Measurements from ENCODE around the gene GH1. TPM values are rescaled to one million over a fixed set of nuclear protein-coding genes. Genes with fewer than 3 reads are reported as not detected.
"Not testable (repeated sequence)": the region's sequence is repeated elsewhere in the genome, so short reads cannot be mapped to it uniquely, and the experiment has no call there.

Gene GH1
- total RNA-seq, 1 donor from 2014 or later = not detected

DNA sequence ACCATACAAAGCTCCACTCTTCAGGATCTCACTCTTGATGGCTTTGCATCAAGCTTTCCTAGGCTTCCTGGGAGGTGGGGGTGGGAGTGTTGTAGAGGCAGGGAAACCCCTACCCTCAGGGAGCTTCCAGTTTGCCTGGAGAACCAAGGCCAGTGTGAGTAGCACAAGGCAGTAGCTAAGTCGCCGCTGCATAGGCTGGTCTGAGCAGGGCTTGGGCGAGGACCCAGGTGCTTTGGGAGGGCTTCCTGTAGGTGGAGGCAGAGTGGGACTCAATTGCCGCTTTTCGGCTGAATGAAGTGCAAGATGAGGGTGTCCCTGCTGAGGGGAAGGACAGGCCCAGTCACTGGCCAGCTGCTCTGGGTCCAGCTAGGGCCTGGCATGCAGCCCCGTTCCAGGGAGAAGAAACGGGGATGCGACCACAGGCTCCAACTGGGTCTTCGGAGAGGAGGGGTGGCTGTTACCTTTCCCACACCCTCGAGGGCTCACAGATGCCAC is 9.6 kb upstream of the GH1 start:
- no peak for DNase-seq (ENCODE audit: low read depth)

DNA sequence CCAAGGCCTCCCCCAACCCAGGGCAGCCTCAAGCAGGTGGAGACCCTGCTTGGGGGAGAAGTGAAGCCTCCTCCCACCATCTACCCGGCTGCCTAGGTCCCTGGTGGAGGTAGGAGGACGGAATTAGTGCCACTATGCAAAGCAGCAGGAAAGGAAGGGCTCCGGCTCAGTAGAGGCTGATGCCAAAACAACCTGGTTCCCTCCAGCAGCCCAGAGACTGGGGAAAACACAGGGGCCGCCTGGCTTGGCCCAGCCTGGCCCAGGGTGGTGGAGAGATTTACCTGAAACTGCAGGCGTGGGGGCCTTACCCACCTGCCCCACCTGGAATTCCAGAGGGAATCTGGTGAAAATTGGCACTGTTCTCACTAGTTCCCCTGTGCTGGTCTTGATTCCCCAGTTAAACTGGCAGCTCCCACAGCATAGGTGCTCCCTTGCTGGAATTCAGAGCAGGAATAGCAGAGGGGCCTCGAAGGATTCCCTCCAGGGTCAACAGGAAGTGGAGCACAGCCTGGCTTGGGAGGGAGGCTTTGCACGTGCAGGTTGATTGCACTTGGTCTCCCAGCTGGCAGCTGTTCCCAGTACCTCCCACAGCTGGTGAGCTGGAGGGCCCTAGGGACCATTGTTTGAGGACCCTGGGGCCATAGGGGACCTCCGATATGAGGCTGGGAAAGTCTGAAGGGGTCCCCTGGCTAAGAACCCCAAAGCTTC is 9.0 kb upstream of the GH1 start:
- no peak for DNase-seq (ENCODE audit: low read depth)

DNA sequence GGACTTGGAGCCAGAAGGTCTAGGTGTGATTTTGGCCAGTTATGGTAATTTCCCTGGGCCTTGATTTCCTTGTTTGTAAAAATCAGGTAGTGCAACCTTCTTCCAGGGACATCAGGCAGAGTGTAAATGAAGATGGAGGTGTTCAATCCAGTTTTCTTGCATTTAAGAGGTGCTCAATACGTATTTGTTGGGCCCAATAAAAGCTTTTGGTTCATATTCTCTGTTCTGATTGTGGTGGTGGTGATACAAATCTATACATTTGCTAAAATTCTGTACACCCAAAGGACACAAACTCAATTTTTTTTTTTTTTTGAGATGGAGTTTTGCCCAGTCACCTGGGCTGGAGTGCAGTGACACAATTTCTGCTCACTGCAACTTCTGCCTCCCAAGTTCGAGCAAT is 7.5 kb upstream of the GH1 start:
- no peak for DNase-seq (ENCODE audit: low read depth)

DNA sequence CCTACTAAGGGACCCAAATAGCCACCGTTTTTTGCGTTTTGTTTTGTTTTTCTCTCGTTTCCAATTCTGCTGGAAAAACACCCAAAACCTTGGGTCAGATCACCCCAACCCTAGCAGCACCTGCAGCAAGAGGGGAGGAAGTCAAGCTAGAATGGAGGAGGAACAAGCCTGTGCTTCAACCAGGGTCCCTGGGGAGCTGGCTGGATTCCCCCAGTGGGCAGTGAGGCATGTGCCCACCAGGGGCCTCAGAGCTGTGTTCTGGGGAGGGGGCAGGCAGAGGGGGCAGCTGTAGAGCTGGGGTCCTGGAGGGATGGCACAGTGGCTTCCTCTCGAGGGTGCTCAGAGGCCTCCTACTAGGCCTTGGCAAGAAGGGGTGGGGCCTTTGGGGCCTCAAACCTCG is 7.0 kb upstream of the GH1 start:
- no peak for DNase-seq (ENCODE audit: low read depth)

DNA sequence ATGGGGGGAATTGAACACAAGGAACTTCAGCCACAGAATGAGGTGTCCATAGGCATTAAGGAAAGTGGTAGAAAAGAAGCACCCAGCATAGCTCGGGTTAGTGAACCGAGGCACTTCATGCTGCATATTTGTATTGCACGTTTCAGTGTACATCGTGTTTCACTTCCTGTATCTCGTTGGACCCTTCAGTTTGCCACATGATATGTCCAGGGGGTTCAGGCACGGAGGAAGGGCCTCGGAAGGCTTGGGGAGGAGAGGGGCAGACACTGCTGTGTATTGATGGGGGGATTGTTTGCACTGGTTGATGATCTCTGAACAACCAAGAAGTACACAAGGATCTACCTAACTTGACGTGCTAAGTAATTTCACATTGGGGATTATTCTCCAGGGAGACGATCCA is 3.8 kb upstream of the GH1 start:
- DNase-seq (ENCODE audit: low read depth) = not testable (repeated sequence)

DNA sequence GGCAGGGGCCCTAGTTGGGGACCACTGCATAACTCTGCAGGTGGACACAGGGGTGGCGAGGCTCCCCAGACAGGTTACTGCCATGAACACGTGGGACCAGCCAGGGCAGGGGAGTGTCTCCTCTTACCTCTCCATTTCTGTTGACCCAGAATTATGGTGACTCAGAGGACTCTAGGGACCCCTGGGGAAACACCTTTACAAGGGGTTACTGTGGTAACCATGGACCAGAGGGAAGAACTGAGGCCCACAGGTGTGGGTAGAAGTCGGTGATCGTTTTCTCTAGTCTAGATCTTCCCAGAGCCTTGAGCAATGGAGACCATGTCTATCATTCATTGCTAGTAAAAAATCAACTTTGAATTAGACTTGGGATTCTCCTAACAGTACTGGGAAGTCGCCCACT is 2.1 kb upstream of the GH1 start:
- DNase-seq (ENCODE audit: low read depth) = not testable (repeated sequence)

DNA sequence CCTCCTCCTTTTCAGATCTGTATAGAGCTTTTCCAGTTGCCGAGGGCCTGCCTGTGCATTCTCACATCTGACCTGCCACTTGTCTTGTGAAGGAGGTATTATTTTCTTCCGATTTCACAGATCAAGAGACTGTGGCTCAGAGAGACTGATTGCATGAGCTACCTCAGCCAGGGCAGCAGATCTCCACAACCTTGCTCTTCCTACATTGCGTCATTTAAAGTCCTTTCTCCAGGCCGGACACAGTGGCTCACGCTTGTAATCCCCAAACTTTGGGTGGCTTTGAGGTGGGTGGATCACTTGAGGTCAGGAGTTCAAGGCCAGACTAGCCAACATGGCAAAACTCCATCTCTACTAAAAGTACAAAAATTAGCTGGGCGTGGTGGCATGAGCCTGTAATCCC is 1.4 kb upstream of the GH1 start:
- not testable (repeated sequence) for DNase-seq (ENCODE audit: low read depth)

DNA sequence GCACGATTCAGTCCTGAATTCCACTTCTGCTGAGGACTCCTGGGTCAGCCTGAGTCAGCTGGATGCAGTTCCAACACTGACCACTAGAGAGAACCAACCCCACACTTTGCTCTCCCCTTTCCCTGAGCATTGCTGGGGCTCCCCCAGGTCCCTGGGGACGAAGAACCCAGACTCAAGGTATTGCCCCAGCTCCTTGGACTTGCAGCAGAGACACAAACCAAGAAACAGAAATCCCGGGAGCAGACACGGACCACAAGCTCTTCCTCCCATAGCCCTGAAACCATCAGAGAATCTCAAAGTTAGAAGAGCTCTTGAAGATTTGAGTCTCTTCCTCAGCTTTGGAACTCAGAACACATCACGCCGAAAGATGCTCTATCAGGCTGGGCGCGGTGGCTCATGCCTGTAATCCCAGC is 678 bp upstream of the GH1 start:
- peak; percentile 74 for DNase-seq (ENCODE audit: low read depth)

DNA sequence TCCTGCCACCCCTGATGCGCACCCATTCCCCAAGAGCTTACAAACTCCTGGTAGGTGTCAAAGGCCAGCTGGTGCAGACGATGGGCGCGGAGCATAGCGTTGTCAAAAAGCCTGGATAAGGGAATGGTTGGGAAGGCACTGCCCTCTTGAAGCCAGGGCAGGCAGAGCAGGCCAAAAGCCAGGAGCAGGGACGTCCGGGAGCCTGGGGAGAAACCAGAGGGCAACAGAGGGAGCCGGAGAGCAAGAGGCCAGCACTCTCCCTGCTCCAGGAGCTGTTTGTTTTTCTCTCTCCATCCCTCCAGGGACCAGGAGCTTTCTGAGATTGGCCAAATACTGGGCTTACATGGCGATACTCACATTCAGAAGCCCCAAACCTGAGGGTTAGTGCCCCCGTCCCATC is 334 bp downstream of the GH1 start:
- peak; percentile 43 for DNase-seq (ENCODE audit: low read depth)

DNA sequence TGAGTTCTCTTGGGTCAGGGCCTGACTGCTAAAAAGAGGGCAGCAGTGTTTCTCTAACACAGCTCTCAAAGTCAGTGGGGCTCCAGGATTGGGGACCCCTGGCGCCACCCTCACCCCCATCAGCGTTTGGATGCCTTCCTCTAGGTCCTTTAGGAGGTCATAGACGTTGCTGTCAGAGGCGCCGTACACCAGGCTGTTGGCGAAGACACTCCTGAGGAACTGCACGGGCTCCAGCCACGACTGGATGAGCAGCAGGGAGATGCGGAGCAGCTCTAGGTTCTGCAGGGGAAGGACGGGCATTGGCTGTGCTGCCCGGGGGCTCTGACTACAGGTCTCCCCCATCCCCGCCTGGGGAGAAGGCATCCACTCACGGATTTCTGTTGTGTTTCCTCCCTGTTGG is 993 bp downstream of the GH1 start:
- no peak for DNase-seq (ENCODE audit: low read depth)

DNA sequence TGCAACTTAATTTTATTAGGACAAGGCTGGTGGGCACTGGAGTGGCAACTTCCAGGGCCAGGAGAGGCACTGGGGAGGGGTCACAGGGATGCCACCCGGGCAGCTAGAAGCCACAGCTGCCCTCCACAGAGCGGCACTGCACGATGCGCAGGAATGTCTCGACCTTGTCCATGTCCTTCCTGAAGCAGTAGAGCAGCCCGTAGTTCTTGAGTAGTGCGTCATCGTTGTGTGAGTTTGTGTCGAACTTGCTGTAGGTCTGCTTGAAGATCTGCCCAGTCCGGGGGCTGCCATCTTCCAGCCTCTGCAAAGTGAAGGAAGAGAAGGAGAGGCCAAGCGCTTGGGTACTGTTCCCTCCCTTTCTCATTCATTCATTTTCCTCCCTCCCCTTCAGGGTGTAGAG is 1.4 kb downstream of the GH1 start:
- DNase-seq (ENCODE audit: low read depth) = not testable (repeated sequence)

DNA sequence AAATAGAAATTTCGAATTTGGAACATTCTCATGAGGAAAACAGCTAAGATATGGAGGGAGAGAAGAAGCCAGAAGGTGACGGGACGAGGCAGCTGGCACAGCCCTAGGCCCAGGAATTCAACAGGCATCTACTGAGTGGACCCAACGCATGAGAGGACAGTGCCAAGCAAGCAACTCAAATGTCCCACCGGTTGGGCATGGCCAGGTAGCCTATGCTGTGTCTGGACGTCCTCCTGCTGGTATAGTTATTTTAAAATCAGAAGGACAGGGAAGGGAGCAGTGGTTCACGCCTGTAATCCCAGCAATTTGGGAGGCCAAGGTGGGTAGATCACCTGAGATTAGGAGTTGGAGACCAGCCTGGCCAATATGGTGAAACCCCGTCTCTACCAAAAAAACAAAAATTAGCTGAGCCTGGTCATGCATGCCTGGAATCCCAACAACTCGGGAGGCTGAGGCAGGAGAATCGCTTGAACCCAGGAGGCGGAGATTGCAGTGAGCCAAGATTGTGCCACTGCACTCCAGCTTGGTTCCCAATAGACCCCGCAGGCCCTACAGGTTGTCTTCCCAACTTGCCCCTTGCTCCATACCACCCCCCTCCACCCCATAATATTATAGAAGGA is 2.0 kb downstream of the GH1 start:
- DNase-seq (ENCODE audit: low read depth) = no peak

DNA sequence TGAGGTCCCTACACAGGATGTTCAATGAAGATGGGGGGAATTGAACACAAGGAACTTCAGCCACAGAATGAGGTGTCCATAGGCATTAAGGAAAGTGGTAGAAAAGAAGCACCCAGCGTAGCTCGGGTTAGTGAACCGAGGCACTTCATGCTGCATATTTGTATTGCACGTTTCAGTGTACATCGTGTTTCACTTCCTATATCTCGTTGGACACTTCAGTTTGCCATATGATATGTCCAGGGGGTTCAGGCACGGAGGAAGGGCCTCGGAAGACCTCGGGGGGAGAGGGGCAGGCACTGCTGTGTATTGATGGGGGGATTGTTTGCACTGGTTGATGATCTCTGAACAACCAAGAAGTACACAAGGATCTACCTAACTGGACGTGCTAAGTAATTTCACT is 2.9 kb downstream of the GH1 start:
- not testable (repeated sequence) for DNase-seq (ENCODE audit: low read depth)

DNA sequence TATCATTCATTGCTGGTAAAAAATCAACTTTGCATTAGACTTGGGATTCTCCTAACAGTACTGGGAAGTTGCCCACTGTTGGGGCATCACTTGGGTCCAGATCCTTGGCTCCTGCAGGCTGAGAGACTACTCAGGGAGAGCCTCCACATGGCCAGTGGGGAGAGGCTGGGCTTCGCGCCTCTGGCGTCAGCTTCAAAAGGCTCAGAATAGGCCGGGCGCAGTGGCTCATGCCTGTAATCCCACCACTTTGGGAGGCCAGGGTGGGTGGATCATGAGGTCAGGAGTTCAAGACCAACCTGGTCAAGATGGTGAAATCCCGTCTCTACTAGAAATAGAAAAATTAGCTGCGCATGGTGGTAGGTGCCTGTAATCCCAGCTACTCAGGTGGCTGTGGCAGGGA is 4.2 kb downstream of the GH1 start:
- no peak for DNase-seq (ENCODE audit: low read depth)

DNA sequence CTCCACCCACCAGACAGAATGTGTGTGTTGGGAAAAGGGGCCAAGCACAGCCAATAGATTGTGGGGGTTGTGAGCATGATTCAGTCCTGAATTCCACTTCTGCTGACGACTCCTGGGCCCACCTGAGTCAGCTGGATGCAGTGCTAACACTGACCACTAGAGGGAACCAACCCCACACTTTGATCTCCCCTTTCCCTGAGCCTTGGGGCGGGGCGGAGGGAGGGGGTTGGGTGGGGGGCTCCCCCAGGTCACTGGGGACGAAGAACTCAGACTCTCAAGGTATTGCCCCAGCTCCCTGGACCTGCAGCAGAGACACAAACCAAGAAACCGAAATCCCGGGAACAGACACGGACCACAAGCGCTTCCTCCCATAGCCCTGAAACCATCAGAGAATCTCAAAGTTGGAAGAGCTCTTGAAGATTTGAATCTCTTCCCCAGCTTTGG is 7.0 kb downstream of the GH1 start:
- DNase-seq (ENCODE audit: low read depth) = peak; percentile 31

DNA sequence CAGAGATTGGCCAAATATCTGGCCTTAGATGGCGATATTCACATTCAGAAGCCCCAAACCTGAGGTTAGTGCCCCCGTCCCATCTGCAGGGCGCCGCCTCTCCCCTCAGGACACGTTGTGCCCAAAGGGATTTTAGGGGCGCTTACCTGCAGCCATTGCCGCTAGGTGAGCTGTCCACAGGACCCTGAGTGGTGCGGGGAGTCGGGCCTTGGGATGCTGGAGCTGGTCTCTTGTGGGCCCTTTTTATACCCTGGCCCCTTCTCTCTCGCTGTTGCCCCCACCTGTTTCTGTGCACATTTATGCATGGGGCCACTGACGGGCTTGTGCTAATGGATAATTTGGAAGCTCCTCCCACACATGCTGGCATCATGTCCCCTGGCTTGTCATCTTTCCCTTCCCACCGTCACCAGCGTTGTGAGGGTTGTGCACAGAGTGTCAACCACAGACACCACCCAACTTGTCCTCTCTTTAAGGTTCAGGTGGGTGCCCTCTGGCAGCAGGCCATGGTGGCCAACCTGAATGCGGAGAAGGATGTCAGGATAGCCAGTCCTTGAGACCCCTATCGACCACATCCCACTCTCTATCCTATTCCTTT is 7.5 kb downstream of the GH1 start, which contains the start of gene CSHL1:
Gene CSHL1, minus strand, starts transcription at position 218 of the 595 bp plus-strand sequence. Its CDS starts 62 bp downstream, at position 156.
- DNase-seq (ENCODE audit: low read depth) = no peak

DNA sequence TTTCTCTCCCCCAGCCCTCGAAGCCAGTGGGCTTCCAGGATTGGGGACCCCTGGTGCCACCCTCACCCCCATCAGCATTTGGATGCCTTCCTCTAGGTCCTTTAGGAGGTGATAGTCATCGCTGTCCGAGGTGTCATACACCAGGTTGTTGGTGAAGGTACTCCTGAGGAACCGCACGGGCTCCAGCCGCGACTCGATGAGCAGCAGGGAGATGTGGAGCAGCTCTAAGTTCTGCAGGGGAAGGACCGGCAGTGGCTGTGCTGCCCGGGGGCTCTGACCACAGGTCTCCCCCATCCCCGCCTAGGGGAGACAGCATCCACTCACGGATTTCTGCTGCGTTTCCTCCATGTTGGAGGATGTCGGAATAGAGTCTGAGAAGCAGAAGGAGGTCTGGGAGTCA is 8.5 kb downstream of the GH1 start:
- no peak for DNase-seq (ENCODE audit: low read depth)

DNA sequence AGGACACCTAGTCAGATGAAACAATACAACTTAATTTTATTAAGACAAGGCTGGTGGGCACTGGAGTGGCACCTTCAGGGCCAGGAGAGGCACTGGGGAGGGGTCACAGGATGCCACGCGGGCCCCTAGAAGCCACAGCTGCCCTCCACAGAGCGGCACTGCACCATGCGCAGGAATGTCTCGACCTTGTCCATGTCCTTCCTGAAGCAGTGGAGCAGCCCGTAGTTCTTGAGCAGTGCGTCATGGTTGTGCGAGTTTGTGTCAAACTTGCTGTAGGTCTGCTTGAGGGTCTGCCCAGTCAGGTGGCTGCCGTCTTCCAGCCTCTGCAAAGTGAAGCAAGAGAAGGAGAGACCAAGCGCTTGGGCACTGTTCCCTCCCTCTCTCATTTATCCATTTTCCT is 9.1 kb downstream of the GH1 start:
- not testable (repeated sequence) for DNase-seq (ENCODE audit: low read depth)

DNA sequence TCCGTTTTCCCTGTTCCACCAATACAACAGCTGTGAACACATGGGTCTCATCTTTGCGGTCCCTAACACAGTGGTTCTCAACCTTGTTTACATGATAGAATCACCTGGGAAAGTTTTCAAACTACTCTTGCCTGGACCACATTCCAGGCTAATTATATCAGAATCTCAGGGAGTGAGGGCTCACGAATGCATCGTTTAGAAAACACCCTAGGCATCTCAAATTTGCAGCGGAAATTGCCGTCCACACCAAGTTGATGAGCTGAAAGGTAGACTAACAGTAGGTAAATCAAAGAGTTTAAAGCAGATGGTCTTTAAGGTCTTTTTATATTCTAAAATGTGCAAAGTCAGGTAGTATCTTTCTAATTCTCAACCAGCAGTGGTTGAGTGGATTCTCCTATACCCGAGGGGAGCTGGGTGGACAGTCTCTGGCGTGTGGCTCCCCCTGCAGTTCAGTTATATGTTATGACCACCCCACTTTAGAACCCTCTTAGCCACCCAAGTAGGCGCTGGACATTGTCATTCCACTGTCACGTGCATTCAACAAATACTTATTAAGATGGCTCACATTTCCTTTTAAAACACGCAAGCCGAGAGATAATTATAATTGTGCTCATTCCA is 11.4 kb downstream of the GH1 start:
- peak; percentile 13 for DNase-seq (ENCODE audit: low read depth)

DNA sequence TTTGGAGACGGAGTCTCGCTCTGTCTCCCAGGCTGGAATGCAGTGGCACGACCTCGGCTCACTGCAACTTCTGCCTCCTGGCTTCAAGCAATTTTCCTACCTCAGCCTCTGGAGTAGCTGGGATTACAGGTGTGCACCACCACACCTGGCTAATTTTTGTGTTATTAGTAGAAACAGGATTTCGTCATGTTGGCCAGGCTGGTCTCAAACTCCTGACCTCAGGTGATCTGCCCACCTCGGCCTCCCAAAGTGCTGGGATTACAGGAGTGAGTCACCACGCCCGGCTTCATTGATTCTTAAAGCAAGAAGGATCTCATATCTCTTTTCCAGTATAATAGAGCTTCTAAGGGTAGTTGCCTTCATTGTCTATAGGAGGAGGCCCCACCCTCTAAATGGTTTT is 13.8 kb downstream of the GH1 start:
- not testable (repeated sequence) for DNase-seq (ENCODE audit: low read depth)

DNA sequence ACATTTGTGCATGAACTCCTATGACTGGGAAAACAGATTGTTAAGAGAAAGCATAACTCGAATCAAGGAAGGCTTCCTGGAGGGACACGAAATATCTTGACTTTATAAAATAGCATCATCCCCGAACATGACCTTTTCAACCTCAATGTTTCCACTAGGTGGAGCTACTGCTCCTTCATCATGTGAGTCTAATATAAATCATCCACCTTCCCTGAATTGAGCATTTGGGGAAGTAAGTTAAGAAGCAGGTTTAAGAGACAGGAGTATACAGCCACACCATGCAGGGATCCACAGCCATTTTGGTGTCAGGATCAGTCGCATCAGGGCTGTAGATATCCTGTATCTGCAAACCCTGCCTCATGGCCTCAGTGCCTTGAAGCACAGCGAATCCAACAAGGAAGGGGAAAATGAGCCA is 14.8 kb downstream of the GH1 start:
- peak; percentile 11 for DNase-seq (ENCODE audit: low read depth)

DNA sequence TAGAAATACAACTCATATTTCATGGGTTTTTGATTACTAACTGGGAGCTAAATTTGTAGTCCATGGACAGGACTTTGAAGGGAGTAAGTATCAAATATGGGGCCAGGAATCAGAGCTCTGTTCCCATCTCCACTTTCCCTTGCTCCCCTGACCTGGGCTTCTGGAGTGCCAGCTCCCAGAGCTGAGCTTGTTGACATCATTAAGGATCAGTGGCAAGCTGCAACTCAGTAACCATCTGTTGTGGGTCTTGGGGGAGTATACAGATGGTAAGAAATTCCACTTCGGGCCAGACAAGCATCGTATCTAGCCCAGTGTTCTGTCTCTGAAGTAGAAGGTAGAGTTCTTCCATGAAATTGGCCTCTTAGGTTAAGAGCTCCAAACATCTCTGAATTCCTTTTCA is 16.7 kb downstream of the GH1 start:
- DNase-seq (ENCODE audit: low read depth) = peak; percentile 14
